ENCODE measurements around the gene PILRA. TPM values are rescaled to one million over a fixed set of nuclear protein-coding genes. Genes with fewer than 3 reads are reported as not detected.

PILRA gene
- polyA plus RNA-seq, 1 donor (not counting 4 experiments of a cell fraction or from before 2014, with no cell fraction given), result 0.33 TPM

DNA sequence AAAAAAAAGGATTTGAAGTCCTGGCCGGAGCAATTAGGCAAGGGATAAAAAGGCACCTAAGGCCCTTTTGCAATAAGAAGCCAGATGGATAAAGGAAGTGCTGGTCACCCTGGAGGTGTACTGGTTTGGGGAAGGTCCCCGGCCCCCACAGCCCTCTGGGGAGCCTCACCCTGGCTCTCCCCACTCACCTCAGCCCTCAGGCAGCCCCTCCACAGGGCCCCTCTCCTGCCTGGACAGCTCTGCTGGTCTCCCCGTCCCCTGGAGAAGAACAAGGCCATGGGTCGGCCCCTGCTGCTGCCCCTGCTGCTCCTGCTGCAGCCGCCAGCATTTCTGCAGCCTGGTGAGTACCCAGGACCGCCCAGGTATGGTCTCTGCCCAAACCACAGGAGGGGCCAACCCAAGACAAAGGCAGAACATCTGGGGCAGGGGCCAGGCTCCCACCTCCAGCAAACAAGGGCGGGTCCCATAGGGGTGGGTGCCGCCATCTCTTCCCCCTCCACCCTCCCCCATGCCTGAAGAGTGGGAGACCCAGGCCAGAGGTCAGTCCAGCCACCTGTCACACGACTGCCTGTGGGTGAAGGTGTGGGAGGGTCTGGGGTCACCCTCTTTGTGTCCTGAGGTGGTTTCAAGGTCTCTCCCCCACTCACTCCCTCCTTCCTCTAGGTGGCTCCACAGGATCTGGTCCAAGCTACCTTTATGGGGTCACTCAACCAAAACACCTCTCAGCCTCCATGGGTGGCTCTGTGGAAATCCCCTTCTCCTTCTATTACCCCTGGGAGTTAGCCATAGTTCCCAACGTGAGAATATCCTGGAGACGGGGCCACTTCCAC, 15.0 kb upstream of the PILRA start, which contains the start of gene PILRB:
TSS of gene PILRB (plus strand) at position 91 of the 830 bp plus-strand sequence. CDS start at position 277, 186 bp downstream.
- no peak within 1 kb of the TSS for H3K4me3 ChIP-seq (ENCODE audit: control insufficient read depth in 2 of 3, extremely low read depth in 1 of 3, insufficient read depth in 2 of 3, low read depth in 1 of 3, low read length in 3 of 3)
- H3K4me1 ChIP-seq (ENCODE audit: control insufficient read depth, extremely low read depth, insufficient read depth, low read length), result no peaks in the 10 kb centered on the region
- DNase-seq (ENCODE audit: low read depth, low spot score), result no peak
- no peak within 1 kb of the TSS for H2AFZ ChIP-seq (ENCODE audit: control insufficient read depth, low read length)
- H3K36me3 ChIP-seq (ENCODE audit: control insufficient read depth in 2 of 2, extremely low read depth in 1 of 2, insufficient read depth in 2 of 2, low read length in 2 of 2), result peaks cover 55 to 62% of the 10 kb centered on the region in 2 experiments
- no peaks in the 10 kb centered on the region for H3K9me1 ChIP-seq (ENCODE audit: control insufficient read depth, extremely low read depth, insufficient read depth, low read length)
- no peak for TF ChIP-seq EZH2 (IDR thresholded peaks at IDR 0.05; ENCODE audit: low read length)
- no peak within 1 kb of the TSS for H3K9ac ChIP-seq (ENCODE audit: control insufficient read depth, extremely low read depth, insufficient read depth, low read length)
- H3K27me3 ChIP-seq (ENCODE audit: control insufficient read depth, extremely low read depth, insufficient read depth, low read length), result no peaks in the 10 kb centered on the region
- no peak within 1 kb of the TSS for H3K4me2 ChIP-seq (ENCODE audit: control insufficient read depth, extremely low read depth, insufficient read depth, low read depth, low read length)
- H3K79me2 ChIP-seq (ENCODE audit: control insufficient read depth, insufficient read depth, low read length), result no peaks in the 10 kb centered on the region
- no peaks in the 10 kb centered on the region for H4K20me1 ChIP-seq (ENCODE audit: control insufficient read depth, extremely low read depth, insufficient read depth, low read length)
- dilution Hi-C loops (cut with MboI; ENCODE audit: extremely low pct_ligation_motif_present, low sequenced_read_pairs), result no loop called here
- no peak for FAIRE-seq
- H3K9me3 ChIP-seq (ENCODE audit: control insufficient read depth, low read depth, low read length), result no peaks in the 10 kb centered on the region
- H3K27ac ChIP-seq (ENCODE audit: control insufficient read depth, insufficient read depth, low read length), result no peak within 1 kb of the TSS

- Histone ChIP-seq H3K9ac (ENCODE audit: control insufficient read depth, extremely low read depth, insufficient read depth, low read length) (no peak overlapping the region), H3K9me1 (ENCODE audit: control insufficient read depth, extremely low read depth, insufficient read depth, low read length) (no peaks in the 10 kb centered on the region), H3K36me3 (ENCODE audit: control insufficient read depth in 2 of 2, extremely low read depth in 1 of 2, insufficient read depth in 2 of 2, low read length in 2 of 2) (peaks cover 52 to 58% of the 10 kb centered on the region in 2 experiments), H3K9me3 (ENCODE audit: control insufficient read depth, low read depth, low read length) (no peaks in the 10 kb centered on the region), H3K4me2 (ENCODE audit: control insufficient read depth, extremely low read depth, insufficient read depth, low read depth, low read length) (no peak overlapping the region), H2AFZ (ENCODE audit: control insufficient read depth, low read length) (no peak overlapping the region), H3K4me1 (ENCODE audit: control insufficient read depth, extremely low read depth, insufficient read depth, low read length) (no peaks in the 10 kb centered on the region), H3K79me2 (ENCODE audit: control insufficient read depth, insufficient read depth, low read length) (no peaks in the 10 kb centered on the region), H4K20me1 (ENCODE audit: control insufficient read depth, extremely low read depth, insufficient read depth, low read length) (no peaks in the 10 kb centered on the region), H3K27me3 (ENCODE audit: control insufficient read depth, extremely low read depth, insufficient read depth, low read length) (no peaks in the 10 kb centered on the region), H3K27ac (ENCODE audit: control insufficient read depth, insufficient read depth, low read length) (no peak overlapping the region), H3K4me3 (ENCODE audit: control insufficient read depth in 2 of 3, extremely low read depth in 1 of 3, insufficient read depth in 2 of 3, low read depth in 1 of 3, low read length in 3 of 3) (no peak overlapping the region)
- no peak for DNase-seq (ENCODE audit: low read depth, low spot score)
- no peak for FAIRE-seq
- TF ChIP-seq EZH2 (IDR thresholded peaks at IDR 0.05; ENCODE audit: low read length), result no peak
- TF ChIP-seq, protein P1, sequence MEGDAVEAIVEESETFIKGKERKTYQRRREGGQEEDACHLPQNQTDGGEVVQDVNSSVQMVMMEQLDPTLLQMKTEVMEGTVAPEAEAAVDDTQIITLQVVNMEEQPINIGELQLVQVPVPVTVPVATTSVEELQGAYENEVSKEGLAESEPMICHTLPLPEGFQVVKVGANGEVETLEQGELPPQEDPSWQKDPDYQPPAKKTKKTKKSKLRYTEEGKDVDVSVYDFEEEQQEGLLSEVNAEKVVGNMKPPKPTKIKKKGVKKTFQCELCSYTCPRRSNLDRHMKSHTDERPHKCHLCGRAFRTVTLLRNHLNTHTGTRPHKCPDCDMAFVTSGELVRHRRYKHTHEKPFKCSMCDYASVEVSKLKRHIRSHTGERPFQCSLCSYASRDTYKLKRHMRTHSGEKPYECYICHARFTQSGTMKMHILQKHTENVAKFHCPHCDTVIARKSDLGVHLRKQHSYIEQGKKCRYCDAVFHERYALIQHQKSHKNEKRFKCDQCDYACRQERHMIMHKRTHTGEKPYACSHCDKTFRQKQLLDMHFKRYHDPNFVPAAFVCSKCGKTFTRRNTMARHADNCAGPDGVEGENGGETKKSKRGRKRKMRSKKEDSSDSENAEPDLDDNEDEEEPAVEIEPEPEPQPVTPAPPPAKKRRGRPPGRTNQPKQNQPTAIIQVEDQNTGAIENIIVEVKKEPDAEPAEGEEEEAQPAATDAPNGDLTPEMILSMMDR (optimal IDR thresholded peaks at IDR 0.05 in 1 of 3, IDR thresholded peaks at IDR 0.05 in 1 of 3, conservative IDR thresholded peaks at IDR 0.05 in 1 of 3; ENCODE audit: extremely low read depth in 1 of 3, insufficient read depth in 2 of 3, low read length in 3 of 3), result no peak
- dilution Hi-C loops (cut with MboI; ENCODE audit: extremely low pct_ligation_motif_present, low sequenced_read_pairs), result no loop called here
These were observed 14.5 kb upstream of the PILRA start for GRCh38 chr7:100358857-100359212.

Data from keratinocyte (primary cell).